Ishikawa (cell line): ENCODE data around the gene TRIM2.

Experiments used
- CEBPB ChIP-seq: IDR thresholded peaks from 2 replicates; pipeline ENCODE4 v1.6.1; 2012
- RAD21 ChIP-seq: IDR thresholded peaks from 2 replicates; pipeline ENCODE4 v1.6.1; 2012; ENCODE audit warnings: low read depth
- TF ChIP-seq, protein P1 (sequence below): IDR thresholded peaks from 2 replicates; pipeline ENCODE4 v1.6.1; 2012

DNA sequence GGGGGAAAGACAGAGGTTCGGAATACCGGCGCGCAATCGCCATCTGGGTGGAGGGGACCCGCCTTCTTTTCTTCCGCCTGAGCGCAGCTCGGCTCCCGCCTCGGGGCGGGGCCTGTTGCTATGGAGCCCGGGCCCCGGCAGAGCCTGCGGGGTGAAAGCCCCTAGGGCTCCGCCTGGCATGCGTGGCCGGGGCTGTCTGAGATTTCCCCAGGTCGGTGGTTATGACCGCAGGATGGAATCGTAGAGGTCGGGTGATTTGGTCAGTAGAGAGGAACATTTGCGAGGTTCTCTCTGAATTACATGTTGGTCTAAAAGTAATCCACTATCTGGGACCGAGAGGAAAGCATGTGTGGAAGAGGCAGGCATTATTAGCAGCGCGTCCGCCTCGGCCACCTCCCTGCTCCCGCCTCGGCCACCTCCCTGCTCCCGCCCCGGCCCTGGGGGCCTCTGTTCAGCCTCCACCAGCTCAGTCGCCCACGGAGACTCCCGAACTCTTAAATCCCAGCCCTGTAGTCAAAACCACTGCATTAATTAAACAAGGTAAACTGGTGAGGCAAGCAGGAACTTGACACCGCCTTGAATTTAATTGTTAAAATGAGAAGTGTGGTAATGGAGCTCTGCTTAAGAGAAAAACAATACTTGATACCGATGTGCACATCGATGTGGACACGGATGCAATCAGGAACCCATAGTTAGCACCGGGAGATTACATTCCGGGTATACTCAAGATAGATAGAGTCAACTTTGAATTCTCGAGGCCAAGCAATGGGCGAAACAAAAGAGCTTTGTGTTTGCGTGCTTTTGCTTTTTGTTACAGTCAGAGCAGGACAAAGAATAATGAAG lies 45.2 kb downstream of the TRIM2 start:
- TF ChIP-seq, protein P1, sequence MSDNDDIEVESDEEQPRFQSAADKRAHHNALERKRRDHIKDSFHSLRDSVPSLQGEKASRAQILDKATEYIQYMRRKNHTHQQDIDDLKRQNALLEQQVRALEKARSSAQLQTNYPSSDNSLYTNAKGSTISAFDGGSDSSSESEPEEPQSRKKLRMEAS: 0 out of 2 replicates have a peak, but pooled peaks have one; percentile 19
- no peak for TF ChIP-seq CEBPB
- no peak; the same call in 1 of the 2 replicates for TF ChIP-seq RAD21
